ENCODE results near the gene SPA17.

GRCh38 chr11:124663861-124664260, 9.8 kb upstream of the SPA17 start:
- TF ChIP-seq SIN3A (conservative IDR thresholded peaks at IDR 0.05 in 1 of 2, IDR thresholded peaks at IDR 0.05 in 1 of 2; ENCODE audit: low read depth in 1 of 2, low read length in 2 of 2) (no peak), EZH2 (IDR thresholded peaks at IDR 0.05; ENCODE audit: low read depth, low read length, severe bottlenecking) (no peak), CBX8 (IDR thresholded peaks at IDR 0.05; ENCODE audit: borderline replicate concordance, low read depth, low read length) (no peak), POLR2AphosphoS5 (IDR thresholded peaks at IDR 0.05; ENCODE audit: low read depth, low read length) (no peak), GABPA (IDR thresholded peaks at IDR 0.05; ENCODE audit: borderline replicate concordance, insufficient read depth, low read length) (no peak), EGR1 (IDR thresholded peaks at IDR 0.05; ENCODE audit: borderline replicate concordance, low read depth, low read length) (no peak), BACH1 (IDR thresholded peaks at IDR 0.05; ENCODE audit: low read length) (no peak), EP300 (IDR thresholded peaks at IDR 0.05; ENCODE audit: borderline replicate concordance in 1 of 2, low read depth in 2 of 2, low read length in 2 of 2) (no peak), CTCF (IDR thresholded peaks at IDR 0.05; ENCODE audit: control extremely low read depth in 1 of 3, insufficient read depth in 1 of 3, low read depth in 1 of 3, low read length in 3 of 3) (no peak), CREB1 (IDR thresholded peaks at IDR 0.05) (no peak)

Measured in H1 (cell line).